A673 (cell line): ENCODE measurements around the gene INHBE.

ENCODE experiments used
- EZH2 ChIP-seq: fragments of 200-600 bp; sonication (generic); IDR thresholded peaks from 2 replicates; pipeline ENCODE4 v1.6.1; 2017; ENCODE audit warnings: borderline replicate concordance, low read depth, mild to moderate bottlenecking, mixed read lengths, antibody characterized with exemption, low read length; ENCODE audit not compliant: poor library complexity, severe bottlenecking
- TF ChIP-seq, protein P1 (sequence below): fragments of 300-800, 200-600 bp; sonication (generic); conservative IDR thresholded peaks from 2 replicates; pipeline ENCODE4 v1.5.1; 2017; ENCODE audit warnings: low read depth, mild to moderate bottlenecking, antibody characterized with exemption, low read length, moderate library complexity, mixed read lengths

DNA sequence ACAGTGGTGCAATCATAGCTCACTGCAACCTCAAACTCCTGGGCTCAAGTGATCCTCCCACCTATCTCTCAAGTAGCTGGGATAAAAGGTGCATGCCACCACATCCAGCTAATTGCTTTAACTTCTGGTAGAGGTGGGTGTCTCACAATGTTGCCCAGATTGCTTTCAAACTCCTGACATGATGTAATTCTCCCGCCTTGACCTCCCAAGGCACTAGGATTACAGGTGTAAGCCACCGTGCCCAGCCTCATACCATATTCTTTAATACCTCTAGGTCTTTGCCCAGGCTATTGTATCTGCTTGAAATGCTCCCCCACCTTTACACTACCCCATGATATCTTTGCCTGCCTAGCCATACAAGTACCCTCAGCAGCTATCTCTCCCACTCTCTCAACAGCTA lies 35.6 kb upstream of the INHBE start:
- no peak for TF ChIP-seq EZH2
- TF ChIP-seq, protein P1, sequence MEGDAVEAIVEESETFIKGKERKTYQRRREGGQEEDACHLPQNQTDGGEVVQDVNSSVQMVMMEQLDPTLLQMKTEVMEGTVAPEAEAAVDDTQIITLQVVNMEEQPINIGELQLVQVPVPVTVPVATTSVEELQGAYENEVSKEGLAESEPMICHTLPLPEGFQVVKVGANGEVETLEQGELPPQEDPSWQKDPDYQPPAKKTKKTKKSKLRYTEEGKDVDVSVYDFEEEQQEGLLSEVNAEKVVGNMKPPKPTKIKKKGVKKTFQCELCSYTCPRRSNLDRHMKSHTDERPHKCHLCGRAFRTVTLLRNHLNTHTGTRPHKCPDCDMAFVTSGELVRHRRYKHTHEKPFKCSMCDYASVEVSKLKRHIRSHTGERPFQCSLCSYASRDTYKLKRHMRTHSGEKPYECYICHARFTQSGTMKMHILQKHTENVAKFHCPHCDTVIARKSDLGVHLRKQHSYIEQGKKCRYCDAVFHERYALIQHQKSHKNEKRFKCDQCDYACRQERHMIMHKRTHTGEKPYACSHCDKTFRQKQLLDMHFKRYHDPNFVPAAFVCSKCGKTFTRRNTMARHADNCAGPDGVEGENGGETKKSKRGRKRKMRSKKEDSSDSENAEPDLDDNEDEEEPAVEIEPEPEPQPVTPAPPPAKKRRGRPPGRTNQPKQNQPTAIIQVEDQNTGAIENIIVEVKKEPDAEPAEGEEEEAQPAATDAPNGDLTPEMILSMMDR, result no peak
